ENCODE data around the gene MYRF. TPM values are rescaled to one million over a fixed set of nuclear protein-coding genes. Genes with fewer than 3 reads are reported as not detected.

Gene MYRF
- polyA plus RNA-seq, 1 donor (not counting 4 experiments of a cell fraction or from before 2014, with no cell fraction given): 0.14 TPM

DNA sequence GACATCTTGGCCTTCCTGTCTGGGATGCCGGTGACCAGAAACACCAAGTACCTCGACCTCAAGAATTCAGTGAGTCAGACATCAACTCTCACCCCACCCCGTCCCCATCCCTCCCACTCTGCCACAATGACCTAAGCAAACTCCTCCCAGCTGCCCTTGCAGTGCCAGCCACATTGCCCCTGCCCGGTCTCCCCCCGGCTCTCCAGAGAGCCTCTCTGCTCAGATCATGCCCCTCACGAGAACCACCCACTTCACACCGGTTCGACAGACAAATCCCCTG is 23.6 kb upstream of the MYRF start:
- H3K4me3 ChIP-seq (ENCODE audit: control insufficient read depth in 2 of 3, extremely low read depth in 1 of 3, insufficient read depth in 2 of 3, low read depth in 1 of 3, low read length in 3 of 3): no peak overlapping the region
- no peak overlapping the region for H2AFZ ChIP-seq (ENCODE audit: control insufficient read depth, low read length)
- peaks cover 19% of the 10 kb centered on the region for H4K20me1 ChIP-seq (ENCODE audit: control insufficient read depth, extremely low read depth, insufficient read depth, low read length)
- no peak overlapping the region for H3K9ac ChIP-seq (ENCODE audit: control insufficient read depth, extremely low read depth, insufficient read depth, low read length)
- DNase-seq (ENCODE audit: low read depth, low spot score) (peak; percentile 44), FAIRE-seq (no peak)
- peaks cover 18% of the 10 kb centered on the region for H3K4me1 ChIP-seq (ENCODE audit: control insufficient read depth, extremely low read depth, insufficient read depth, low read length)
- no peak overlapping the region for H3K4me2 ChIP-seq (ENCODE audit: control insufficient read depth, extremely low read depth, insufficient read depth, low read depth, low read length)
- H3K27me3 ChIP-seq (ENCODE audit: control insufficient read depth, extremely low read depth, insufficient read depth, low read length): peaks cover 70% of the 10 kb centered on the region
- no peaks in the 10 kb centered on the region for H3K9me1 ChIP-seq (ENCODE audit: control insufficient read depth, extremely low read depth, insufficient read depth, low read length)
- H3K79me2 ChIP-seq (ENCODE audit: control insufficient read depth, insufficient read depth, low read length): no peaks in the 10 kb centered on the region
- no peak overlapping the region for H3K27ac ChIP-seq (ENCODE audit: control insufficient read depth, insufficient read depth, low read length)
- dilution Hi-C loops (cut with MboI; ENCODE audit: extremely low pct_ligation_motif_present, low sequenced_read_pairs): no loop called here
- no peaks in the 10 kb centered on the region for H3K36me3 ChIP-seq (ENCODE audit: control insufficient read depth in 2 of 2, extremely low read depth in 1 of 2, insufficient read depth in 2 of 2, low read length in 2 of 2)
- no peak for TF ChIP-seq EZH2 (IDR thresholded peaks at IDR 0.05; ENCODE audit: low read length)
- TF ChIP-seq, protein P1, sequence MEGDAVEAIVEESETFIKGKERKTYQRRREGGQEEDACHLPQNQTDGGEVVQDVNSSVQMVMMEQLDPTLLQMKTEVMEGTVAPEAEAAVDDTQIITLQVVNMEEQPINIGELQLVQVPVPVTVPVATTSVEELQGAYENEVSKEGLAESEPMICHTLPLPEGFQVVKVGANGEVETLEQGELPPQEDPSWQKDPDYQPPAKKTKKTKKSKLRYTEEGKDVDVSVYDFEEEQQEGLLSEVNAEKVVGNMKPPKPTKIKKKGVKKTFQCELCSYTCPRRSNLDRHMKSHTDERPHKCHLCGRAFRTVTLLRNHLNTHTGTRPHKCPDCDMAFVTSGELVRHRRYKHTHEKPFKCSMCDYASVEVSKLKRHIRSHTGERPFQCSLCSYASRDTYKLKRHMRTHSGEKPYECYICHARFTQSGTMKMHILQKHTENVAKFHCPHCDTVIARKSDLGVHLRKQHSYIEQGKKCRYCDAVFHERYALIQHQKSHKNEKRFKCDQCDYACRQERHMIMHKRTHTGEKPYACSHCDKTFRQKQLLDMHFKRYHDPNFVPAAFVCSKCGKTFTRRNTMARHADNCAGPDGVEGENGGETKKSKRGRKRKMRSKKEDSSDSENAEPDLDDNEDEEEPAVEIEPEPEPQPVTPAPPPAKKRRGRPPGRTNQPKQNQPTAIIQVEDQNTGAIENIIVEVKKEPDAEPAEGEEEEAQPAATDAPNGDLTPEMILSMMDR (optimal IDR thresholded peaks at IDR 0.05 in 1 of 3, IDR thresholded peaks at IDR 0.05 in 1 of 3, conservative IDR thresholded peaks at IDR 0.05 in 1 of 3; ENCODE audit: extremely low read depth in 1 of 3, insufficient read depth in 2 of 3, low read length in 3 of 3): no peak
- H3K9me3 ChIP-seq (ENCODE audit: control insufficient read depth, low read depth, low read length): no peaks in the 10 kb centered on the region

DNA sequence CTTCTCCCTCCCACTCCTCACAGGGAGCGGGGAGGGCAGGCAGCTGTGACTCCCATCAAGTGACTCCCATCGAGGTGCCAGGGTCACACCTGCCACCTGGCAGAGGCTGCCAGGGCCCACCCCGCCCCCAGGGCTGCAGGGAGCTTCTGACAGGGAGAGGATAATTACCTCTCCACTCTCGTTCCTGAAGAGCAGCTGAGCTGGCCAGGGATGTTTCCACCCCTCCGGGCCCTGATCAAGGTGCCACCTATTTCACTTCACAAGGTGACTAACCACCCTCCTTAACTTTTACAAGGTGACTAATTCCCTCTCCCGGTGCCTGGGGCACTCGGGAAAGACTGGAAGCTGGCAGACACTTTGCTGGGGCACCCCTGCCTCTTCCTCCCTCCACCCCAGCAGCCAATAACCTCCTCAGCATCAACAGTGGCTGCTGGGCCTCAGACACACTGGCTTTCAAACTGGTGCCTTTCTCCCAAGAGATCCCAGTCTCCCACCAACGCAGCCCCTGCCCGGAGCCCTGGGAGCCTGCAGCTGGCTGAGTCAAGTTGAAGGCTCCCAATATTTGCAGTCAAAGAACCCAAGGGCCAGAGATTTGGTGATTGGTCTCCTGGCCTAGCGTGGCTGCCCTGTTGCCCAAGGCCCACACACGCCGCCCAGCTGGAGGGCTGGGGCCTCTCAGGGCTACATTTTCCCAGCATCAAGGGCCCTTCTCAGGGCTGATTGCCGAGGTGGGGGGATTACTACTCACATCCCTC is 22.0 kb upstream of the MYRF start:
- peak; percentile 92 for FAIRE-seq

More for the DNA sequence above, 22.0 kb upstream of the MYRF start:
- no peaks in the 10 kb centered on the region for H3K9me1 ChIP-seq (ENCODE audit: control insufficient read depth, extremely low read depth, insufficient read depth, low read length)
- H3K9me3 ChIP-seq (ENCODE audit: control insufficient read depth, low read depth, low read length): no peaks in the 10 kb centered on the region
- no peak overlapping the region for H3K9ac ChIP-seq (ENCODE audit: control insufficient read depth, extremely low read depth, insufficient read depth, low read length)
- peaks cover 18% of the 10 kb centered on the region for H3K4me1 ChIP-seq (ENCODE audit: control insufficient read depth, extremely low read depth, insufficient read depth, low read length)
- H2AFZ ChIP-seq (ENCODE audit: control insufficient read depth, low read length): no peak overlapping the region
- H3K36me3 ChIP-seq (ENCODE audit: control insufficient read depth in 2 of 2, extremely low read depth in 1 of 2, insufficient read depth in 2 of 2, low read length in 2 of 2): no peaks in the 10 kb centered on the region
- no peak for TF ChIP-seq EZH2 (IDR thresholded peaks at IDR 0.05; ENCODE audit: low read length)
- TF ChIP-seq, protein P1 (optimal IDR thresholded peaks at IDR 0.05 in 1 of 3, IDR thresholded peaks at IDR 0.05 in 1 of 3, conservative IDR thresholded peaks at IDR 0.05 in 1 of 3; ENCODE audit: extremely low read depth in 1 of 3, insufficient read depth in 2 of 3, low read length in 3 of 3): no peak
- no peak overlapping the region for H3K4me3 ChIP-seq (ENCODE audit: control insufficient read depth in 2 of 3, extremely low read depth in 1 of 3, insufficient read depth in 2 of 3, low read depth in 1 of 3, low read length in 3 of 3)
- H3K4me2 ChIP-seq (ENCODE audit: control insufficient read depth, extremely low read depth, insufficient read depth, low read depth, low read length): peak overlapping the region; percentile 6
- dilution Hi-C loops (cut with MboI; ENCODE audit: extremely low pct_ligation_motif_present, low sequenced_read_pairs): no loop called here
- H4K20me1 ChIP-seq (ENCODE audit: control insufficient read depth, extremely low read depth, insufficient read depth, low read length): peaks cover 22% of the 10 kb centered on the region
- no peaks in the 10 kb centered on the region for H3K79me2 ChIP-seq (ENCODE audit: control insufficient read depth, insufficient read depth, low read length)
- peak; percentile 94 for DNase-seq (ENCODE audit: low read depth, low spot score)
- H3K27me3 ChIP-seq (ENCODE audit: control insufficient read depth, extremely low read depth, insufficient read depth, low read length): peaks cover 57% of the 10 kb centered on the region
- no peak overlapping the region for H3K27ac ChIP-seq (ENCODE audit: control insufficient read depth, insufficient read depth, low read length)

Data from keratinocyte (primary cell).